ENCODE data around the gene P2RY6. TPM values are rescaled to one million over a fixed set of nuclear protein-coding genes. Genes with fewer than 3 reads are reported as not detected.
"Not testable (repeated sequence)": the region's sequence is repeated elsewhere in the genome, so short reads cannot be mapped to it uniquely, and the experiment has no call there.

P2RY6 gene
- total and polyA plus RNA-seq, 4 experiments from 2014 or later, result 0.61 to 0.87 TPM; not detected in 2

DNA sequence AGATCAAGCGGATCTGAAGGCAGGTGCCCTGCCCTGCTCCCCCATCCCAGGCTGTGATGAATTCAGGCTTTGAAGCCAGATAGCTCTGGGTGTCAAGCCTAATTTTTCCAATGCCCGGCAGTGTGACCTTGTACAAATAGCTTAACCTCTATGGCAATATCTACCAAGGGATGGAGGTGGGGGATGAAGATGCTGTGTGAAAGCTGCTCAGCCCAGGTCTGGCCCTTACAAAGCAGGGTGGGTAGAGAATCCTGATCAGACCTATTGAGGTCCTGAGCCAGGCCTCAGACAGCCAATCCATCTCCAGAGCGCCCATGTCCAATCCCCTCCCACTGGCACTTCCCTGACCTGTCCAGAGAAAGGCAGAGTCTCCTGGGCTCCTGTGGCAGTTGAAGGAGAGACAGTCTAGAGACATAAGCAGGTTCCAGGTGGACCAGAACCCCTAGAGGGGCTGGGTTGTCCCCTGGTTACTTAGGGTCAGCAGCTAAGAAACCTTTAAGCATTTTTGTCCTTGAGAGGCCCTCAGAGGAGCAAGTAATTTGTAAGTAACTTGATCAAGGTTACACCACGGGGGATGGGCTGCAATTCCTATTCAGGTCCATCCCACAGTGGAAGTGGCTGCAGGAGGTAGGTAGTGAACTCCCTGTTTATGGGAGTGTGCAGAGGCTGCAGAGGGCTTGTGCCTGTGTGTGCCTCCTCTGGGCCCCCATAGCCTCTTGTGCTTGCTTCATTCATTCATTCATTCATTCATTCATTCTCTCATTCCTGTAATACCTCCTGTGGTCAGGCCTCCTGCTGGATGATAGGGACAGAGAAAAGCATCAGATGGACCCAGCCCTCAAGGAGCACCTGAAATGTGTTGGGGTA is 43.6 kb upstream of the P2RY6 start:
- no peaks in the 10 kb centered on the region for H3K36me3 ChIP-seq (ENCODE audit: insufficient read depth, low read length)
- no peaks in the 10 kb centered on the region for H3K36me3 Mint-ChIP-seq
- no peaks in the 10 kb centered on the region for H3K9me3 ChIP-seq (ENCODE audit: control insufficient read depth in 1 of 2, low read length in 2 of 2)
- H3K4me3 ChIP-seq (ENCODE audit: low read length in 2 of 2), result no peak overlapping the region
- no peak for DNase-seq
- no peak overlapping the region for H3K27ac Mint-ChIP-seq
- H3K4me3 Mint-ChIP-seq, result no peak overlapping the region
- ChIA-PET POLR2A (ENCODE audit: partially characterized antibody) (no interaction called here), CTCF (ENCODE audit: partially characterized antibody) (no interaction called here)
- H3K4me1 Mint-ChIP-seq, result peaks cover 0 to 7% (median 5%) of the 10 kb centered on the region in 4 donors
- peaks cover 3 to 4% of the 10 kb centered on the region in 2 donors for H3K27me3 Mint-ChIP-seq
- H3K27me3 ChIP-seq (ENCODE audit: insufficient read depth, low read length), result no peaks in the 10 kb centered on the region
- intact Hi-C loops (cut with micrococcal nuclease), result no loop called here
- peaks cover 0 to 2% (median 0%) of the 10 kb centered on the region in 8 donors for H3K9me3 Mint-ChIP-seq
- H3K4me1 ChIP-seq (ENCODE audit: insufficient read depth, low read length), result no peaks in the 10 kb centered on the region
- no peak overlapping the region for H3K27ac ChIP-seq (ENCODE audit: low read depth, low read length)

DNA sequence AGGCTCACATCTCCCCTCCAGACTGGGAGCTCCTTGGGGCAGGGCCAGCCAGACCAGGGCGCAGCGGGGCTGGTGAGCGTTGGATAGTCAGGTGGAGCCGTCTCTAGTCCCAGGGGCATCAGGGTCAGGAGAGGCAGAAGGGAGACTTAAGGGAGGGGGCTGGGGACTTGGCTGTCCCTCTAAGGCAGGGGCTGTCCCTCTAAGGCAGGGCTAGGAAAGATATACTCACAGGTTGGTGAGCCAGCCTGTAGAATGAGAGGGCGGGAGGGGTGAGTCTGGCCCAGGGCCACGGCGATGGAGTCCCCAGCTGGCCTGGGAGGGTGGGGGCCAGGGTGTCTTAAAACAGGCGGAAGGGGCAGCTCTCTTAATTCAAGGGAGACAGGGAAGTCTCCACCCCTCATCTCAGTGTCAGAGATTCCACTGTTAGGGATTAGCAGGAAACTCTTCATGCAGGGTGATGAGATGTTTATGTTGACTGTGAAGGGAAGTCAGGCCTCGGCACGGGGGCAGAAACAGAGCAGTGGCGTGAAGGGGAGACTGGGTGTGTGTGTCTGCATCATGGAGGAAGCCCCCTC is 42.7 kb upstream of the P2RY6 start:
- Mint-ChIP-seq H3K27me3 (peaks cover 3 to 4% of the 10 kb centered on the region in 2 donors), H3K4me1 (peaks cover 0 to 5% (median 3%) of the 10 kb centered on the region in 4 donors), H3K9me3 (peaks cover 0 to 2% (median 0%) of the 10 kb centered on the region in 8 donors), H3K36me3 (no peaks in the 10 kb centered on the region), H3K27ac (peak overlapping the region in 1 of 7 donors; percentile 61), H3K4me3 (no peak overlapping the region)
- no peak overlapping the region for H3K27ac ChIP-seq (ENCODE audit: low read depth, low read length)
- intact Hi-C loops (cut with micrococcal nuclease), result no loop called here
- no peak for DNase-seq
- no peaks in the 10 kb centered on the region for H3K9me3 ChIP-seq (ENCODE audit: control insufficient read depth in 1 of 2, low read length in 2 of 2)
- H3K27me3 ChIP-seq (ENCODE audit: insufficient read depth, low read length), result no peaks in the 10 kb centered on the region
- ChIA-PET CTCF (ENCODE audit: partially characterized antibody) (no interaction called here), POLR2A (ENCODE audit: partially characterized antibody) (no interaction called here)
- H3K4me1 ChIP-seq (ENCODE audit: insufficient read depth, low read length), result no peaks in the 10 kb centered on the region
- no peaks in the 10 kb centered on the region for H3K36me3 ChIP-seq (ENCODE audit: insufficient read depth, low read length)
- H3K4me3 ChIP-seq (ENCODE audit: low read length in 2 of 2), result no peak overlapping the region

DNA sequence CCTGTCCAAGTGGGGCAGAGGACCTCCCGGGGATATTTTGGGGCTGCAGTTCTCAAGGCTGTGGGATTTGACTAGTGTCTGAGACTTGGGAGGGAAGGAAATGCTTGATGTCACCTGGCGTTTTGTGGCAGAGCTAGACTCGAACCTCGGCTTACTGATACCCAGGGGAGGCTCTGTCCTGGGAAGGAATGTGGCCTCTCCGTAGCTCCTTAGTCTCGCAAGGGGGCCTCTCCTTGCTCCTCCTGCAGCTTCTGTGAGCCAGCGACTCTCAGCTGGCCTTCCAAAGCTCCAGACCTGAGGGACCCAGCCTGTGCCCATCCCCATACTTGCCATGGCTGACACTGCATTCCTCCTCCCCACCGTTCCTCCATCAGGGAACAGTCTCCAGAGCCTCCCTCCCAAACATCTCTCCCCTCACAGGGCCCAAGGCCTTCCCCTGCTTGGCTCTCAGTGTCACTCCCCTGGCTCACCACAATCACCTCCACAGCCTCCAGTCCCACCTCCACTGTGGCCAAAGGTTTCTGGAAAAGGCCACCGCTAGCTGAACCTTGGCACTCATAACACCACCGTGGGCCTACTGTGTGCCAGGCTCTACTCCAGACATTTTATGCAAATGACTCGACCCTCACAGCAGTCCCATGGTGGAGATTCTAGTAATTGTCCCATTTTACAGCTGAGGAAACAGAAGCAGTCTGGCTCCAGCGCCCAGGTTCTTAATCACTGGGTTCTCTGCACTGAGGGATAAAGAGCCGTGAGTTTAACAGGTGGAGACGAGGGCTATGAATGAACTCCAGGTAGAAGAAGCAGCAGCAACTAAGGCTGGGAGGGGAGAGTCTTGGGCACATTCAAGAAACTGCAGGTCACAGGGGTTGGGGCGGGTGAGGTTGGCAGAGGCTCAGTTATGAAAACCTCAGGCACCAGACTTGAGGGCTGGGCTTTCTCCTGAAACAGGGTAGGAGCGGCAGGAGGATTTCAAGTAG is 42.0 kb upstream of the P2RY6 start:
- Histone ChIP-seq H3K9me3 (ENCODE audit: control insufficient read depth in 1 of 2, low read length in 2 of 2) (no peaks in the 10 kb centered on the region), H3K4me3 (ENCODE audit: low read length in 2 of 2) (no peak overlapping the region), H3K27me3 (ENCODE audit: insufficient read depth, low read length) (no peaks in the 10 kb centered on the region), H3K4me1 (ENCODE audit: insufficient read depth, low read length) (no peaks in the 10 kb centered on the region), H3K27ac (ENCODE audit: low read depth, low read length) (no peak overlapping the region), H3K36me3 (ENCODE audit: insufficient read depth, low read length) (no peaks in the 10 kb centered on the region)
- Mint-ChIP-seq H3K4me1 (no peaks in the 10 kb centered on the region), H3K4me3 (no peak overlapping the region), H3K27me3 (peaks cover 3 to 4% of the 10 kb centered on the region in 2 donors), H3K27ac (no peak overlapping the region), H3K9me3 (peaks cover 0 to 2% (median 0%) of the 10 kb centered on the region in 8 donors), H3K36me3 (no peaks in the 10 kb centered on the region)
- no peak for DNase-seq
- POLR2A ChIA-PET (ENCODE audit: partially characterized antibody), result no interaction called here
- CTCF ChIA-PET (ENCODE audit: partially characterized antibody), result no interaction called here
- intact Hi-C loops (cut with micrococcal nuclease), result no loop called here

DNA sequence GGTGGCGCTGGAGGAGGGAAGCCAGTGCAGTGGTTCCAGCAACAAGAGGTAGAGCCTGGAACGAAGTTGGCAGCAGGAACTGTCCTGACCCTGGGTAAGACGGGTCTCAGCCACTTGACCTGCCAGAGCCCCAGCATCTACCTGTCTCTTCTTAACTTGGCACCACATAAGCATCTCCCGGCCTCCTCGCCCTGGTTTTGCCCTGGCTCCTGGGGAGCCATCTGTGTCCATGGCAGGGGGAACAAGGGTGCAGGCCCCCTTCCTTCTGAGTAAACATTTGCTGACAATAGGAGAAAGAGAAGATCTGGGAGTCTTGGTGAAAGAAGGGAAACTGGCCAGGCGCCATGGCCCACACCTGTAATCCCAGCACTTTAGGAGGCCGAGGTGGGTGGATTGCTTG is 41.2 kb upstream of the P2RY6 start:
- H3K27ac Mint-ChIP-seq, result no peak overlapping the region
- peaks cover 1 to 4% of the 10 kb centered on the region in 2 donors for H3K27me3 Mint-ChIP-seq
- no peak overlapping the region for H3K4me3 Mint-ChIP-seq
- ChIA-PET POLR2A (ENCODE audit: partially characterized antibody) (no interaction called here), CTCF (ENCODE audit: partially characterized antibody) (no interaction called here)
- peaks cover 0 to 2% (median 0%) of the 10 kb centered on the region in 8 donors for H3K9me3 Mint-ChIP-seq
- H3K4me1 Mint-ChIP-seq, result no peaks in the 10 kb centered on the region
- Histone ChIP-seq H3K4me1 (ENCODE audit: insufficient read depth, low read length) (no peaks in the 10 kb centered on the region), H3K27ac (ENCODE audit: low read depth, low read length) (no peak overlapping the region), H3K4me3 (ENCODE audit: low read length in 2 of 2) (no peak overlapping the region), H3K36me3 (ENCODE audit: insufficient read depth, low read length) (no peaks in the 10 kb centered on the region), H3K27me3 (ENCODE audit: insufficient read depth, low read length) (no peaks in the 10 kb centered on the region), H3K9me3 (ENCODE audit: control insufficient read depth in 1 of 2, low read length in 2 of 2) (no peaks in the 10 kb centered on the region)
- DNase-seq, result no peak
- H3K36me3 Mint-ChIP-seq, result no peaks in the 10 kb centered on the region
- intact Hi-C loops (cut with micrococcal nuclease), result no loop called here

DNA sequence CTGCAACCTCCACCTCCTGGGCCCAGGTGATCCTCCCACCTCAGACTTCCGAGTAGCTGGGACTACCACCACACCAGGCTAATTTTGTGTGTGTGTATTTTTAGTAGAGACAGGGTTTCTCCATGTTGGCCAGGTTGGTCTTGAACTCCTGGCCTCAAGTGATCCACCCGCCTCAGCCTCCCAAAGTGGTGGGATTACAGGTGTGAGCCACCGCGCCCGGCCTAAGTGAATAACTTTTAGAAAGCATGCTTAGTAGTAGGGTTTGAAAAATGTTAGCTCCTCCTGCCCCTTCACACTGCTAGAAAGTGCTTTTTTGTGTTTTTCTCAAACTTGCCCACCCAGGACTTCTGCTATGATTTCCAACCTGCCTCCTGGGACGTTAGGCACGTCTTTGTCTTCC is 39.7 kb upstream of the P2RY6 start:
- H3K27me3 Mint-ChIP-seq; H3K36me3 ChIP-seq (ENCODE audit: insufficient read depth, low read length); H3K4me1 Mint-ChIP-seq; H3K4me3 ChIP-seq (ENCODE audit: low read length in 2 of 2); H3K4me3 Mint-ChIP-seq; H3K9me3 ChIP-seq (ENCODE audit: control insufficient read depth in 1 of 2, low read length in 2 of 2); H3K4me1 ChIP-seq (ENCODE audit: insufficient read depth, low read length); POLR2A ChIA-PET (ENCODE audit: partially characterized antibody); H3K27me3 ChIP-seq (ENCODE audit: insufficient read depth, low read length); H3K9me3 Mint-ChIP-seq; DNase-seq; intact Hi-C loops (cut with micrococcal nuclease); H3K36me3 Mint-ChIP-seq; H3K27ac ChIP-seq (ENCODE audit: low read depth, low read length): not testable (repeated sequence)
- H3K27ac Mint-ChIP-seq, result peak overlapping the region in 1 of 7 donors; percentile 9
- CTCF ChIA-PET (ENCODE audit: partially characterized antibody), result interaction anchor here (1.2 kb wide), 1 partner anchor 10 kb away, joined by 3 read pairs; no protein-coding TSS in a partner anchor

DNA sequence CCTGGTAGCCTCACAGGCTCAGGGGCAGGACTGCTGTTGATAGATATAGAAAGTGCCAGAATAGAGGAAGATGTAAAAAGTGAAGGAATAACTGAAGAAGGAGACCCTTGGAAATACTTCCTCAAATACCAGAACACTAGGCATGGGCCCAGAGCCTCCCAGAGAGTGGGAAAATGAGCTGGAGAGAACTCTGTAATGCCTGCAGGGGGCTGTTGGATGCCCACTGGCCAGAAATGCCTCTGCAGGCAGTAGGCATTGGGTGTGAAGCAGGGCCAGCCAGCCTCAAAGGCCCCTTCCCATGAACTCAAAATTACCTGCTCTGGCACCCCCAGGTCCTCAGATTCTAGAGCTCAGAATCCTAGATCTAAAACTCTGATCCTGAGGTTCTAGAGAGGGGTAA is 38.9 kb upstream of the P2RY6 start:
- intact Hi-C loops (cut with micrococcal nuclease), result no loop called here
- H3K27me3 Mint-ChIP-seq, result peaks cover 1 to 4% of the 10 kb centered on the region in 2 donors
- Histone ChIP-seq H3K4me3 (ENCODE audit: low read length in 2 of 2) (no peak overlapping the region), H3K9me3 (ENCODE audit: control insufficient read depth in 1 of 2, low read length in 2 of 2) (no peaks in the 10 kb centered on the region), H3K27ac (ENCODE audit: low read depth, low read length) (no peak overlapping the region), H3K27me3 (ENCODE audit: insufficient read depth, low read length) (no peaks in the 10 kb centered on the region), H3K36me3 (ENCODE audit: insufficient read depth, low read length) (no peaks in the 10 kb centered on the region), H3K4me1 (ENCODE audit: insufficient read depth, low read length) (no peaks in the 10 kb centered on the region)
- no peak overlapping the region for H3K4me3 Mint-ChIP-seq
- H3K9me3 Mint-ChIP-seq, result peaks cover 0 to 2% (median 0%) of the 10 kb centered on the region in 8 donors
- POLR2A ChIA-PET (ENCODE audit: partially characterized antibody), result no interaction called here
- no peaks in the 10 kb centered on the region for H3K4me1 Mint-ChIP-seq
- DNase-seq, result no peak
- CTCF ChIA-PET (ENCODE audit: partially characterized antibody), result interaction anchor here (1.2 kb wide), 1 partner anchor 9 kb away, joined by 3 read pairs; no protein-coding TSS in a partner anchor
- H3K36me3 Mint-ChIP-seq, result no peaks in the 10 kb centered on the region
- no peak overlapping the region for H3K27ac Mint-ChIP-seq

Measured in CD4-positive, alpha-beta memory T cell (primary cell).